Raji (cell line): Measurements from ENCODE around the gene RAB11FIP3.

Experiments used
- POLR2A ChIP-seq: IDR thresholded peaks from 2 replicates; pipeline ENCODE4 v1.6.1; 2011; ENCODE audit warnings: low read depth, low read length, control low read depth; ENCODE audit not compliant: insufficient read depth

Gene RAB11FIP3

GRCh38 chr16:473046-474043, 47.9 kb downstream of the RAB11FIP3 start:
- no peak for TF ChIP-seq POLR2A

DNA sequence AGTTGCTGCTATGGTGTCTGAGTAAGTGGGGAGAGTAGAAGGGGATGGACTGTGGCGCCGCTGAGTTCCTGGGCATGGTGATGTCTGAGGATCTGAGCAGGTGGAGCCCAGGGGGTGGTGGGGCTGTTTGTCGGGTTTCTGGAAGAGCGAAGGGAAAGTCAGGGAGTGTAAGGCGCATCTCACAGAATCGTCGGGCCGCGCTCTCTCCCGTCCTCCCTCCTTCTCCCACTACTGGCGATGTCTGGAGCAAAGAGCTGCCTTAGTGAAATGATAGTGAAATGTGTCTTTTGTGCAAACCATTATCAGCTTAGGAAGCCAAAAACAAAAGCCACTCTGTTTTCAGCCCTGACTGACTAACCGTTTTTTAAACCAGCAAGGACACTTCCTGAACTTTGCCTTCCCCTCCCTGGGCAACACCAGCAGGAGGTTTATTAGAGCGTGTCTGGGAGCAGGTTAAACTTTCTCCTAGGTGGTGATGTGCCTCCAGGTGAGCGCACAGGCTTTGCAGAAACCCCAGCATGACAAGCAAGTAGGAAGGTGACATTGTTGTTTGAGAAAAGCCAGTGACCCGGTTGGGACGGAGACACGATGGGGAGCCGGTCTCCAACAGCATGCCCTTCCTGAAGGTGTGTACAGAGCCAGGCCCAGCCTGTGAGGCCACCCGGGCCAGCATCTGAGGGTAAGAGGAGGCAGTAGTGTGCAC, 49.1 kb downstream of the RAB11FIP3 start:
- no peak for TF ChIP-seq POLR2A

DNA sequence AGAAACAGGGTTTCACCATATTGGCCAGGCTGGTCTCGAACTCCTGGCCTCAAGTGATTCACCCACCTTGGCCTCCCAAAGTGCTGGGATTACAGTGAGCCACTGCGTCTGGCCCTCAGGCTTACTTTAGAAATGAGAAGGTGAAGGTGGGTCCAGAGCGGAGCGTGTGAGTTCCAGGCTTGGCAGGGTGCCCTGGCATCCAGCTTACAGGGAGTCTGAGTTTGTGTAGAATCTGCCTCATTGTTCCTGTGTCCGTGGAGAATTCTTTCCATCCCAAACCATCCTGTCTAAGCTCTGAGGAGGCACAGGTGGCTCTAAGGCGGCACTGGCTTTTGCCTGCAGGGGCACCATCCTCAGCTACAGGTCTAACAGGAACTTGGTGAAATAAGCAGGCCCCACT, 50.6 kb downstream of the RAB11FIP3 start:
- TF ChIP-seq POLR2A = no peak

GRCh38 chr16:477301-478157, 52.1 kb downstream of the RAB11FIP3 start:
- no peak for TF ChIP-seq POLR2A

GRCh38 chr16:482468-483185, 57.2 kb downstream of the RAB11FIP3 start:
- no peak for TF ChIP-seq POLR2A

- TF ChIP-seq POLR2A = no peak
Measured at GRCh38 chr16:483341-484075, 58.1 kb downstream of the RAB11FIP3 start.

GRCh38 chr16:489606-490005, 64.2 kb downstream of the RAB11FIP3 start:
- TF ChIP-seq POLR2A = no peak

DNA sequence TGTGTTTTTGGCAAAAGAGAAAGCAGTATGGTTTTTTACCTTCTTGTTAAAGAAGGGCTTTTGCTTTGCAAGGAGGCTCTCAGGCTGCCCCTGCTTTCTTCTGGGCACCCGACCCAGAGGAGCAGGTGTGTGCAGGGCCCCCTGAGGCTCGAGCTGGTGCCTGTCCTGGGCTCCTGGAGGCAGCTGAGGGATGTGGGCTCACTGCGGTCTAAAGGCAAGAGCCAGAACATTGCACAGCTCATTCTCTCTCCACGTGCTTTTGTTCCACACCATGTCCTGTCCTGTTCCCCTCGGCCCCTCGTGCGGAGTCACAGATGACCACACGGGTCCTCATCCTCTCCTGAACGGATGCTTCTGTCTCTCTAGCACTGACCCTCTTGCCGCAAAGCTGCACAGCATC, 65.3 kb downstream of the RAB11FIP3 start:
- no peak for TF ChIP-seq POLR2A

DNA sequence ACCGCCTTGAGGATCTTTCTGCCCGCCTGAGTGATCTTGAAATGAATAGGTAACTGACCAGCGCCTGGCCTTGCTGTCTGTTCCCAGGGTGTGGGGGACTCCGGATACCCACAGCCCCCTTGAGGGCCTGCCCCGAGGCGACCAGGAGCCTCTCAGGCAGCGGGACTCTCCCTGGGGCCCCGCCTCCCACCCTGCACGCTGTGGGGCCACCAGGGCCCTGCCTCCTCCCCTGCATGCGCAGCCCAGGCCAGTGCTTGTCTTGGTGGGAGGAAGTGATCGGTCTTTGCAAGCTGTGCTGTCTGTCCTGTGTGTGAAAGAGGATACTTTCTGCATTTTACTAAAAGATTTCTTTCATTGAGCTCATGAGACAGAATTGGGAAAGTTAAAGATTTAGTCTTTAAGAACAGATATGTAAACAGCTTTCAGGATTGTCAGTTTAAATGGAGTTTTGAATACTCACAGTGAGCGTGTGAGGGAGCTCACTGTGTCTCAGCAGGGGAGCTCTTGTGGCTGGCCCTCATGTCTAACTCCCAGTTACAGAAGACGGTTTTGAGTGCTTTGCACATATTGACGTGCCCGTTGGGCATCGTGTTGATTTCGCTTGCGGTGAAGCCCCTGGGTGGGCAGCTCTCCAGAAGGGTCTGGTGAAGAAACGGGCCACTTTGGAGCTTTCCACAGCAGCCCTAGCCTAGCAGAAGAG, 65.9 kb downstream of the RAB11FIP3 start:
- TF ChIP-seq POLR2A = no peak

DNA sequence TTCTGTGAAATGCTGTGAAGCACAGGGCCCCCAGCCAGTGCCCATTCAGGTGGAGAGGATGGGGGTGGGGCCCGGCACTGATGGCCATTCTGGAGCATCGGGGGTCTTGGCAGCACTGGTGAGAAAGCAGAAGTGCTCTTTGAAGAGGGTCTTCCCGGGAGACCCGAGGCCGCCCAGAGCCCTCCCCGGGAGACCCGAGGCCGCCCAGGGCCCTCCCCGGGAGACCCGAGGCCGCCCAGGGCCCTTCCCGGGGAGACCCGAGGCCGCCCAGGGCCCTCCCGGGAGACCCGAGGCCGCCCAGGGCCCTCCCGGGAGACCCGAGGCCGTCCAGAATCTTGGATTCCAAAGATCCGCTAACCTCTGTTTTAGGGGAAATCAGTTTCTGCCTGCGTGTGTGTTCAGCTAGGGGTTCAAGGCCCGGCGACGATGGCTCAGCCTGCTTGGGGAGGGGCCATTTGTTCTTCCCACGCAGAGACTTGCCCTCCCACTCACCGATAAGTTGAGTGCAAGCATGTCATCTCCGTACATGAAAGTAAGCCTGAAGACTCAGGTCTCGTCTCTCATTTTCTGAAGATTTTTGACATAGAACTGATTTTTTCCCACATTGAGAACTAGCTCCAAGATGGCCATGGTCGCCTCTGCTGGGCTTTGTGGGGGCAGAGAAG, 66.9 kb downstream of the RAB11FIP3 start:
- TF ChIP-seq POLR2A = no peak

GRCh38 chr16:495127-495748, 69.8 kb downstream of the RAB11FIP3 start:
- TF ChIP-seq POLR2A = no peak
